Activated CD4-positive, alpha-beta T cell treated with anti-CD3 and anti-CD28 coated beads for 36 hours (primary cell): ENCODE data around the gene DCK. TPM values are rescaled to one million over a fixed set of nuclear protein-coding genes. Genes with fewer than 3 reads are reported as not detected.
"Not testable (repeated sequence)": the region's sequence is repeated elsewhere in the genome, so short reads cannot be mapped to it uniquely, and the experiment has no call there.

ENCODE experiments used
- ATAC-seq: fragments of 200-7000 bp; cut with Tn5 transposase; one replicate; pipeline ENCODE4 v1.10.0; 2021; ENCODE audit warnings: mild to moderate bottlenecking, moderate library complexity
- CTCF ChIA-PET: fragments of 350-600 bp; sonication (Branson Sonifier 250); formaldehyde crosslinking; loops from one replicate; lab custom pipeline; 2021; ENCODE audit warnings: antibody characterized with exemption; lab: Charles Lee
- POLR2A ChIA-PET: fragments of 350-600 bp; sonication (Branson Sonifier 250); formaldehyde crosslinking; loops from one replicate; lab custom pipeline; 2021; ENCODE audit warnings: antibody characterized with exemption, inconsistent platforms; lab: Charles Lee
- DNase-seq: peaks from one replicate; pipeline ENCODE4 v3.0.0-alpha.2; 2020
- H3K27ac Mint-ChIP-seq: one replicate; pipeline ENCODE4 v1.8.0; 2021; ENCODE audit warnings: mixed read lengths
- H3K27me3 Mint-ChIP-seq: one replicate; pipeline ENCODE4 v1.8.0; 2021; ENCODE audit warnings: mixed read lengths
- H3K36me3 Mint-ChIP-seq: one replicate; pipeline ENCODE4 v1.8.0; 2021; ENCODE audit warnings: low read depth, mixed read lengths
- H3K4me1 Mint-ChIP-seq: one replicate; pipeline ENCODE4 v1.8.0; 2021; ENCODE audit warnings: mixed read lengths
- H3K4me3 Mint-ChIP-seq: one replicate; pipeline ENCODE4 v1.8.0; 2021; ENCODE audit warnings: mild to moderate bottlenecking, moderate library complexity, mixed read lengths
- H3K9me3 Mint-ChIP-seq: one replicate; pipeline ENCODE4 v1.8.0; 2021; ENCODE audit warnings: low read depth, mixed read lengths
- intact Hi-C, 2 experiments: fragments of 100-400 bp; cut with DNase I in 1 of 2; cut with micrococcal nuclease in 1 of 2; formaldehyde crosslinking; loops; one replicate each; pipeline versions ENCODE4 v1.14.2 to v1.15.1; 2022 to 2024; cut with DNase I, micrococcal nuclease
- total RNA-seq, 2 experiments: library from RNA; stranded (reverse); gene quantifications; one replicate each; pipeline ENCODE4 v1.2.3, GENCODE V29; 2021

The DCK gene
- total RNA-seq, 2 experiments from 2014 or later, result 29.2 to 34.4 TPM

- intact Hi-C loops, result no loop called here
- H3K9me3 Mint-ChIP-seq, result no peaks in the 10 kb centered on the region
- ChIA-PET POLR2A (no interaction called here), CTCF (interaction anchor here (0.5 kb wide), 1 partner anchor 158 kb away, joined by 5 read pairs; no protein-coding TSS in a partner anchor)
- H3K27ac Mint-ChIP-seq, result no peak overlapping the region
- H3K27me3 Mint-ChIP-seq, result no peaks in the 10 kb centered on the region
- H3K4me3 Mint-ChIP-seq, result no peak overlapping the region
- peaks cover 4% of the 10 kb centered on the region for H3K4me1 Mint-ChIP-seq
- ATAC-seq (no peak), DNase-seq (no peak)
- peaks cover 6% of the 10 kb centered on the region for H3K36me3 Mint-ChIP-seq
Observed at GRCh38 chr4:70980196-70980595, 13.3 kb upstream of the DCK start.

- intact Hi-C loops, result no loop called here
- ChIA-PET CTCF (interaction anchor here (1.0 to 1.1 kb wide), 2 partner anchors 83 to 247 kb away, joined by 3 to 4 read pairs; no protein-coding TSS in a partner anchor), POLR2A (no interaction called here)
- Mint-ChIP-seq H3K9me3 (no peaks in the 10 kb centered on the region), H3K36me3 (no peaks in the 10 kb centered on the region), H3K4me3 (no peak overlapping the region), H3K27ac (no peak overlapping the region), H3K27me3 (no peaks in the 10 kb centered on the region), H3K4me1 (peaks cover 4% of the 10 kb centered on the region)
- no peak for ATAC-seq
- no peak for DNase-seq
Observed at GRCh38 chr4:70984106-70984505, 9.3 kb upstream of the DCK start.

GRCh38 chr4:70984589-70984988, 8.9 kb upstream of the DCK start:
- intact Hi-C loops, result no loop called here
- DNase-seq, result no peak
- Mint-ChIP-seq H3K9me3 (no peaks in the 10 kb centered on the region), H3K27ac (no peak overlapping the region), H3K27me3 (no peaks in the 10 kb centered on the region), H3K4me3 (no peak overlapping the region), H3K4me1 (peaks cover 4% of the 10 kb centered on the region), H3K36me3 (no peaks in the 10 kb centered on the region)
- CTCF ChIA-PET, result interaction anchor here (1.1 to 1.9 kb wide), 2 partner anchors 12 to 247 kb away, joined by 4 to 5 read pairs; no protein-coding TSS in a partner anchor
- POLR2A ChIA-PET, result no interaction called here
- ATAC-seq, result no peak

GRCh38 chr4:70991596-70991995, 1.9 kb upstream of the DCK start:
- DNase-seq (no peak), ATAC-seq (no peak)
- Mint-ChIP-seq H3K4me1 (peaks cover 25% of the 10 kb centered on the region), H3K4me3 (no peak overlapping the region), H3K27me3 (no peaks in the 10 kb centered on the region), H3K9me3 (no peaks in the 10 kb centered on the region), H3K36me3 (peaks cover 18% of the 10 kb centered on the region), H3K27ac (no peak overlapping the region)
- intact Hi-C loops, result loop anchor here in 1 of 2 experiments (5.0 kb wide), 1 partner anchor 154 kb away; the partner anchor contains the start of gene GRSF1
- CTCF ChIA-PET, result interaction anchor here (1.1 to 2.3 kb wide), 2 partner anchors 10 to 31 kb away, joined by 5 read pairs; no protein-coding TSS in a partner anchor
- POLR2A ChIA-PET, result no interaction called here

- ChIA-PET POLR2A (interaction anchor here (2.7 kb wide), 1 partner anchor 13 kb away, joined by 13 read pairs; no protein-coding TSS in a partner anchor), CTCF (interaction anchor here (6.2 kb wide), 1 partner anchor 17 kb away, joined by 67 read pairs; no protein-coding TSS in a partner anchor)
- intact Hi-C loops, result loop anchor here in 1 of 2 experiments (5.0 kb wide), 1 partner anchor 155 kb away; the partner anchor contains the start of gene GRSF1
- ATAC-seq (no peak), DNase-seq (peak; percentile 35)
- Mint-ChIP-seq H3K27ac (peak overlapping the region; percentile 89), H3K4me3 (peak overlapping the region; percentile 96), H3K27me3 (no peaks in the 10 kb centered on the region), H3K9me3 (no peaks in the 10 kb centered on the region), H3K36me3 (peaks cover 24% of the 10 kb centered on the region), H3K4me1 (peaks cover 34% of the 10 kb centered on the region)
Observed at GRCh38 chr4:70992391-70992881, 1.0 kb upstream of the DCK start.

- POLR2A ChIA-PET, result interaction anchor here (0.9 to 2.7 kb wide), 2 partner anchors 12 to 259 kb away, joined by 3 to 13 read pairs; no protein-coding TSS in a partner anchor
Observed at GRCh38 chr4:70994069-70994366, 569 bp downstream of the DCK start.

GRCh38 chr4:70994387-70995099, 1.1 kb downstream of the DCK start:
- no peak for ATAC-seq
- Mint-ChIP-seq H3K4me1 (peaks cover 48% of the 10 kb centered on the region), H3K27me3 (no peaks in the 10 kb centered on the region), H3K9me3 (peaks cover under 1% of the 10 kb centered on the region), H3K4me3 (peak overlapping the region; percentile 96), H3K36me3 (peaks cover 40% of the 10 kb centered on the region), H3K27ac (peak overlapping the region; percentile 92)
- ChIA-PET CTCF (interaction anchor here (0.6 to 6.2 kb wide), 3 partner anchors 15 to 344 kb away, joined by 3 to 67 read pairs (median 3); no protein-coding TSS in a partner anchor), POLR2A (interaction anchor here (0.6 to 2.7 kb wide), 2 partner anchors 11 to 67 kb away, joined by 13 to 20 read pairs; no protein-coding TSS in a partner anchor)
- intact Hi-C loops, result loop anchor here in 1 of 2 experiments (1.0 to 5.0 kb wide), 4 partner anchors 12 to 157 kb away; partner anchors contain the start of genes GRSF1 and MOB1B
- no peak for DNase-seq

More at GRCh38 chr4:70994069-70994366, 569 bp downstream of the DCK start:
- H3K9me3 Mint-ChIP-seq, result no peaks in the 10 kb centered on the region
- peaks cover 35% of the 10 kb centered on the region for H3K36me3 Mint-ChIP-seq
- H3K27ac Mint-ChIP-seq, result peak overlapping the region; percentile 92
- peak overlapping the region; percentile 96 for H3K4me3 Mint-ChIP-seq
- CTCF ChIA-PET, result interaction anchor here (0.8 to 6.2 kb wide), 6 partner anchors 10 to 731 kb away, joined by 3 to 67 read pairs (median 3); no protein-coding TSS in a partner anchor
- intact Hi-C loops, result loop anchor here in 1 of 2 experiments (1.0 to 5.0 kb wide), 4 partner anchors 12 to 157 kb away; partner anchors contain the start of genes GRSF1 and MOB1B
- H3K27me3 Mint-ChIP-seq, result no peaks in the 10 kb centered on the region
- DNase-seq (no peak), ATAC-seq (no peak)
- H3K4me1 Mint-ChIP-seq, result peaks cover 43% of the 10 kb centered on the region

GRCh38 chr4:70996018-70996360, 2.5 kb downstream of the DCK start:
- H3K4me3 Mint-ChIP-seq, result peak overlapping the region; percentile 96
- DNase-seq, result peak; percentile 65
- POLR2A ChIA-PET, result interaction anchor here (0.5 to 1.0 kb wide), 4 partner anchors 8 to 173 kb away, joined by 3 to 6 read pairs (median 3); no protein-coding TSS in a partner anchor
- CTCF ChIA-PET, result interaction anchor here (1.2 to 6.2 kb wide), 4 partner anchors 9 to 23 kb away, joined by 3 to 67 read pairs (median 6); no protein-coding TSS in a partner anchor
- peak overlapping the region; percentile 92 for H3K27ac Mint-ChIP-seq
- peaks cover 8% of the 10 kb centered on the region for H3K9me3 Mint-ChIP-seq
- ATAC-seq, result peak; percentile 34
- peaks cover 55% of the 10 kb centered on the region for H3K36me3 Mint-ChIP-seq
- H3K4me1 Mint-ChIP-seq, result peaks cover 59% of the 10 kb centered on the region
- intact Hi-C loops, result no loop called here
- no peaks in the 10 kb centered on the region for H3K27me3 Mint-ChIP-seq

- ChIA-PET POLR2A (no interaction called here), CTCF (interaction anchor here (0.7 to 6.2 kb wide), 6 partner anchors 8 to 262 kb away, joined by 3 to 67 read pairs (median 4); no protein-coding TSS in a partner anchor)
- ATAC-seq (no peak), DNase-seq (no peak)
- peaks cover 17% of the 10 kb centered on the region for H3K9me3 Mint-ChIP-seq
- H3K4me3 Mint-ChIP-seq, result peak overlapping the region; percentile 96
- no peaks in the 10 kb centered on the region for H3K27me3 Mint-ChIP-seq
- H3K36me3 Mint-ChIP-seq, result peaks cover 65% of the 10 kb centered on the region
- peaks cover 68% of the 10 kb centered on the region for H3K4me1 Mint-ChIP-seq
- peak overlapping the region; percentile 92 for H3K27ac Mint-ChIP-seq
- intact Hi-C loops, result no loop called here
Observed at GRCh38 chr4:70997036-70997435, 3.6 kb downstream of the DCK start.

- DNase-seq (no peak), ATAC-seq (no peak)
- peaks cover 17% of the 10 kb centered on the region for H3K9me3 Mint-ChIP-seq
- peaks cover 69% of the 10 kb centered on the region for H3K36me3 Mint-ChIP-seq
- POLR2A ChIA-PET, result no interaction called here
- H3K4me3 Mint-ChIP-seq, result peak overlapping the region; percentile 96
- CTCF ChIA-PET, result interaction anchor here (0.6 to 6.2 kb wide), 4 partner anchors 9 to 263 kb away, joined by 3 to 67 read pairs (median 4); no protein-coding TSS in a partner anchor
- H3K27me3 Mint-ChIP-seq, result no peaks in the 10 kb centered on the region
- intact Hi-C loops, result no loop called here
- H3K4me1 Mint-ChIP-seq, result peaks cover 70% of the 10 kb centered on the region
- H3K27ac Mint-ChIP-seq, result peak overlapping the region; percentile 92
Observed at GRCh38 chr4:70997546-70997945, 4.1 kb downstream of the DCK start.

GRCh38 chr4:70999639-71000038, 6.2 kb downstream of the DCK start:
- POLR2A ChIA-PET, result not testable (repeated sequence)
- H3K9me3 Mint-ChIP-seq, result peaks cover 17% of the 10 kb centered on the region

More at GRCh38 chr4:70999639-71000038, 6.2 kb downstream of the DCK start:
- H3K27ac Mint-ChIP-seq, DNase-seq, H3K4me3 Mint-ChIP-seq, intact Hi-C loops, H3K27me3 Mint-ChIP-seq, ATAC-seq: not testable (repeated sequence)
- Mint-ChIP-seq H3K36me3 (peaks cover 73% of the 10 kb centered on the region), H3K4me1 (peaks cover 89% of the 10 kb centered on the region)
- CTCF ChIA-PET, result interaction anchor here (2.6 kb wide), 1 partner anchor 10 kb away, joined by 12 read pairs; no protein-coding TSS in a partner anchor
